GM23338 (cell line): Measurements from ENCODE around the gene CCDC201. TPM values are rescaled to one million over a fixed set of nuclear protein-coding genes. Genes with fewer than 3 reads are reported as not detected.

ENCODE experiments used
- ATAC-seq: fragments of 200-7000 bp; cut with Tn5 transposase; 3 replicates; pipeline ENCODE4 v1.9.1; 2020
- DNase-seq: peaks from one replicate; pipeline ENCODE4 v3.0.0-alpha.2; 2015; ENCODE audit warnings: low spot score
- H2AFZ ChIP-seq: fragments of 200-600 bp; sonication (generic); 2 replicates; pipeline ENCODE4 v1.8.0; 2016; ENCODE audit warnings: antibody characterized with exemption, mild to moderate bottlenecking, moderate library complexity
- H3F3A ChIP-seq: fragments of 200-600 bp; sonication (generic); replicated peaks from 2 replicates; pipeline ENCODE4 v1.8.0; 2017; ENCODE audit warnings: antibody characterized with exemption, mixed run types, low read depth
- H3K27ac ChIP-seq: fragments of 200-600 bp; sonication (generic); 2 replicates; pipeline ENCODE4 v1.6.1; 2016; ENCODE audit warnings: low read depth
- H3K27me3 ChIP-seq: fragments of 200-600 bp; sonication (generic); 2 replicates; pipeline ENCODE4 v1.8.0; 2016; ENCODE audit warnings: mild to moderate bottlenecking, mixed run types, moderate library complexity; ENCODE audit not compliant: insufficient read depth
- H3K36me3 ChIP-seq: fragments of 200-600 bp; sonication (generic); 2 replicates; pipeline ENCODE4 v1.8.0; 2016; ENCODE audit warnings: mild to moderate bottlenecking; ENCODE audit not compliant: insufficient read depth
- H3K4me1 ChIP-seq: fragments of 200-600 bp; sonication (generic); 2 replicates; pipeline ENCODE4 v1.8.0; 2016; ENCODE audit warnings: mild to moderate bottlenecking, moderate library complexity; ENCODE audit not compliant: insufficient read depth
- H3K4me2 ChIP-seq: fragments of 200-600 bp; sonication (generic); 2 replicates; pipeline ENCODE4 v1.7.1; 2017; ENCODE audit warnings: mixed run types
- H3K4me3 ChIP-seq: fragments of 200-600 bp; sonication (generic); 2 replicates; pipeline ENCODE4 v1.6.1; 2016; ENCODE audit warnings: mixed run types
- H3K79me2 ChIP-seq: fragments of 200-600 bp; sonication (generic); replicated peaks from 2 replicates; pipeline ENCODE4 v1.8.0; 2017; ENCODE audit warnings: mild to moderate bottlenecking; ENCODE audit not compliant: insufficient read depth
- H3K9me2 ChIP-seq: fragments of 200-600 bp; sonication (generic); 2 replicates; pipeline ENCODE4 v1.8.0; 2017; ENCODE audit not compliant: insufficient read depth
- H4K20me1 ChIP-seq: fragments of 200-600 bp; sonication (generic); replicated peaks from 2 replicates; pipeline ENCODE4 v1.8.0; 2017; ENCODE audit warnings: mild to moderate bottlenecking; ENCODE audit not compliant: insufficient read depth
- H3K27ac Mint-ChIP-seq: 2 replicates; pipeline ENCODE4 v1.8.0; 2020; ENCODE audit warnings: inconsistent platforms, mild to moderate bottlenecking, moderate library complexity, mixed read lengths
- H3K27me3 Mint-ChIP-seq: 3 replicates; pipeline ENCODE4 v1.8.0; 2022; ENCODE audit warnings: low read depth, mild to moderate bottlenecking, moderate library complexity, mixed read lengths, inconsistent platforms; ENCODE audit not compliant: insufficient read depth, poor library complexity
- H3K36me3 Mint-ChIP-seq: 3 replicates; pipeline ENCODE4 v1.8.0; 2021; ENCODE audit warnings: low read depth, mild to moderate bottlenecking, inconsistent platforms, moderate library complexity, mixed read lengths
- H3K4me1 Mint-ChIP-seq: 3 replicates; pipeline ENCODE4 v1.8.0; 2020; ENCODE audit warnings: mild to moderate bottlenecking, inconsistent platforms, mixed read lengths
- H3K4me3 Mint-ChIP-seq: 3 replicates; pipeline ENCODE4 v1.8.0; 2021; ENCODE audit warnings: moderate library complexity, mild to moderate bottlenecking, inconsistent platforms, mixed read lengths
- H3K9me3 Mint-ChIP-seq: 3 replicates; pipeline ENCODE4 v1.8.0; 2020; ENCODE audit warnings: moderate library complexity, mild to moderate bottlenecking, inconsistent platforms, mixed read lengths
- CREB1 ChIP-seq: fragments of 250-450 bp; sonication (Bioruptor Pico); IDR thresholded peaks from 2 replicates; pipeline ENCODE4 v1.5.0; 2020; ENCODE audit warnings: low read depth, mild to moderate bottlenecking, moderate library complexity
- EZH2 ChIP-seq: fragments of 200-600 bp; sonication (generic); IDR thresholded peaks from one replicate; pipeline ENCODE4 v1.8.0; 2017; ENCODE audit warnings: antibody characterized with exemption, mild to moderate bottlenecking, low read depth; ENCODE audit not compliant: unreplicated experiment
- EZH2phosphoT487 ChIP-seq: fragments of 200-600 bp; sonication (generic); IDR thresholded peaks from one replicate; pipeline ENCODE4 v1.8.1; 2018; ENCODE audit warnings: antibody characterized with exemption; ENCODE audit not compliant: unreplicated experiment
- JUNB ChIP-seq: IDR thresholded peaks from one replicate; pipeline ENCODE4 v1.6.1; 2016; ENCODE audit warnings: antibody characterized with exemption; ENCODE audit not compliant: unreplicated experiment
- NANOG ChIP-seq: IDR thresholded peaks from 2 replicates; pipeline ENCODE4 v1.6.1; 2016; ENCODE audit warnings: antibody characterized with exemption, borderline replicate concordance
- POLR2AphosphoS5 ChIP-seq: IDR thresholded peaks from 2 replicates; pipeline ENCODE4 v1.6.1; 2016; ENCODE audit warnings: antibody characterized with exemption, low read depth
- ZNF114 ChIP-seq: fragments of 250-450 bp; sonication (Bioruptor Pico); IDR thresholded peaks from 2 replicates; pipeline ENCODE4 v1.5.0; 2020; ENCODE audit warnings: mild to moderate bottlenecking, moderate library complexity
- ZNF331 ChIP-seq: fragments of 250-450 bp; sonication (Bioruptor Pico); IDR thresholded peaks from 2 replicates; pipeline ENCODE4 v1.5.0; 2020; ENCODE audit warnings: low read depth, mild to moderate bottlenecking, moderate library complexity
- polyA plus RNA-seq: library from polyadenylated mRNA; unstranded; fragments of >200 nt; fragmentation: Nextera tagmentation; extraction: Ambion mirVana; gene quantifications from 2 replicates; pipeline ENCODE4 v1.2.1, GENCODE V29; 2016
- total RNA-seq: library from RNA; depleted of rRNA; stranded (reverse); fragments of >200 nt; shearing (Covaris generic); gene quantifications from 2 replicates; pipeline ENCODE4 v1.2.3, GENCODE V29; 2014
- TF ChIP-seq, protein P1 (sequence below): fragments of 250-450 bp; sonication (Bioruptor Pico); IDR thresholded peaks from 2 replicates; pipeline ENCODE4 v1.5.0; 2020; ENCODE audit warnings: mild to moderate bottlenecking, moderate library complexity
- TF ChIP-seq, protein P2 (sequence below), 2 experiments: fragments of 200-600 bp in 1 of 2; sonication (generic) in 1 of 2; conservative IDR thresholded peaks; 2 replicates each; pipeline versions ENCODE4 v1.5.1 to v1.6.1; 2016 to 2017; ENCODE audit warnings: antibody characterized with exemption in 2 of 2, low read depth in 2 of 2, mild to moderate bottlenecking in 2 of 2, moderate library complexity in 1 of 2
- TF ChIP-seq, protein P3 (sequence below): IDR thresholded peaks from one replicate; pipeline ENCODE4 v1.6.1; 2018; ENCODE audit warnings: antibody characterized with exemption; ENCODE audit not compliant: unreplicated experiment

The CCDC201 gene
- total and polyA plus RNA-seq, 2 experiments from 2014 or later = not detected

- TF ChIP-seq, protein P1, sequence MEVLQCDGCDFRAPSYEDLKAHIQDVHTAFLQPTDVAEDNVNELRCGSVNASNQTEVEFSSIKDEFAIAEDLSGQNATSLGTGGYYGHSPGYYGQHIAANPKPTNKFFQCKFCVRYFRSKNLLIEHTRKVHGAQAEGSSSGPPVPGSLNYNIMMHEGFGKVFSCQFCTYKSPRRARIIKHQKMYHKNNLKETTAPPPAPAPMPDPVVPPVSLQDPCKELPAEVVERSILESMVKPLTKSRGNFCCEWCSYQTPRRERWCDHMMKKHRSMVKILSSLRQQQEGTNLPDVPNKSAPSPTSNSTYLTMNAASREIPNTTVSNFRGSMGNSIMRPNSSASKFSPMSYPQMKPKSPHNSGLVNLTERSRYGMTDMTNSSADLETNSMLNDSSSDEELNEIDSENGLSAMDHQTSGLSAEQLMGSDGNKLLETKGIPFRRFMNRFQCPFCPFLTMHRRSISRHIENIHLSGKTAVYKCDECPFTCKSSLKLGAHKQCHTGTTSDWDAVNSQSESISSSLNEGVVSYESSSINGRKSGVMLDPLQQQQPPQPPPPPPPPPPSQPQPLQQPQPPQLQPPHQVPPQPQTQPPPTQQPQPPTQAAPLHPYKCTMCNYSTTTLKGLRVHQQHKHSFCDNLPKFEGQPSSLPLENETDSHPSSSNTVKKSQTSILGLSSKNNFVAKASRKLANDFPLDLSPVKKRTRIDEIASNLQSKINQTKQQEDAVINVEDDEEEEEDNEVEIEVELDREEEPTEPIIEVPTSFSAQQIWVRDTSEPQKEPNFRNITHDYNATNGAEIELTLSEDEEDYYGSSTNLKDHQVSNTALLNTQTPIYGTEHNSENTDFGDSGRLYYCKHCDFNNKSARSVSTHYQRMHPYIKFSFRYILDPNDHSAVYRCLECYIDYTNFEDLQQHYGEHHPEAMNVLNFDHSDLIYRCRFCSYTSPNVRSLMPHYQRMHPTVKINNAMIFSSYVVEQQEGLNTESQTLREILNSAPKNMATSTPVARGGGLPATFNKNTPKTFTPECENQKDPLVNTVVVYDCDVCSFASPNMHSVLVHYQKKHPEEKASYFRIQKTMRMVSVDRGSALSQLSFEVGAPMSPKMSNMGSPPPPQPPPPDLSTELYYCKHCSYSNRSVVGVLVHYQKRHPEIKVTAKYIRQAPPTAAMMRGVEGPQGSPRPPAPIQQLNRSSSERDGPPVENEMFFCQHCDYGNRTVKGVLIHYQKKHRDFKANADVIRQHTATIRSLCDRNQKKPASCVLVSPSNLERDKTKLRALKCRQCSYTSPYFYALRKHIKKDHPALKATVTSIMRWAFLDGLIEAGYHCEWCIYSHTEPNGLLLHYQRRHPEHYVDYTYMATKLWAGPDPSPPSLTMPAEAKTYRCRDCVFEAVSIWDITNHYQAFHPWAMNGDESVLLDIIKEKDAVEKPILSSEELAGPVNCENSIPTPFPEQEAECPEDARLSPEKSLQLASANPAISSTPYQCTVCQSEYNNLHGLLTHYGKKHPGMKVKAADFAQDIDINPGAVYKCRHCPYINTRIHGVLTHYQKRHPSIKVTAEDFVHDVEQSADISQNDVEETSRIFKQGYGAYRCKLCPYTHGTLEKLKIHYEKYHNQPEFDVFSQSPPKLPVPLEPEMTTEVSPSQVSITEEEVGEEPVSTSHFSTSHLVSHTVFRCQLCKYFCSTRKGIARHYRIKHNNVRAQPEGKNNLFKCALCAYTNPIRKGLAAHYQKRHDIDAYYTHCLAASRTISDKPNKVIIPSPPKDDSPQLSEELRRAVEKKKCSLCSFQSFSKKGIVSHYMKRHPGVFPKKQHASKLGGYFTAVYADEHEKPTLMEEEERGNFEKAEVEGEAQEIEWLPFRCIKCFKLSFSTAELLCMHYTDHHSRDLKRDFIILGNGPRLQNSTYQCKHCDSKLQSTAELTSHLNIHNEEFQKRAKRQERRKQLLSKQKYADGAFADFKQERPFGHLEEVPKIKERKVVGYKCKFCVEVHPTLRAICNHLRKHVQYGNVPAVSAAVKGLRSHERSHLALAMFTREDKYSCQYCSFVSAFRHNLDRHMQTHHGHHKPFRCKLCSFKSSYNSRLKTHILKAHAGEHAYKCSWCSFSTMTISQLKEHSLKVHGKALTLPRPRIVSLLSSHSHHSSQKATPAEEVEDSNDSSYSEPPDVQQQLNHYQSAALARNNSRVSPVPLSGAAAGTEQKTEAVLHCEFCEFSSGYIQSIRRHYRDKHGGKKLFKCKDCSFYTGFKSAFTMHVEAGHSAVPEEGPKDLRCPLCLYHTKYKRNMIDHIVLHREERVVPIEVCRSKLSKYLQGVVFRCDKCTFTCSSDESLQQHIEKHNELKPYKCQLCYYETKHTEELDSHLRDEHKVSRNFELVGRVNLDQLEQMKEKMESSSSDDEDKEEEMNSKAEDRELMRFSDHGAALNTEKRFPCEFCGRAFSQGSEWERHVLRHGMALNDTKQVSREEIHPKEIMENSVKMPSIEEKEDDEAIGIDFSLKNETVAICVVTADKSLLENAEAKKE (CRISPR knock-in tag) = no peak
- no peak for TF ChIP-seq ZNF114
- TF ChIP-seq NANOG = no peak
Observed at GRCh38 chr7:45882465-45882810, 9.6 kb upstream of the CCDC201 start (continued).

- Histone ChIP-seq H3K4me1 (no peaks in the 10 kb centered on the region), H3K36me3 (0 out of 2 replicates have a peak, but pooled peaks cover 3% of the 10 kb centered on the region), H2AFZ (no peak overlapping the region), H3F3A (no peaks in the 10 kb centered on the region), H3K79me2 (no peaks in the 10 kb centered on the region), H4K20me1 (no peaks in the 10 kb centered on the region), H3K9me2 (no peaks in the 10 kb centered on the region), H3K27me3 (peaks cover 8% of the 10 kb centered on the region), H3K27ac (no peak overlapping the region), H3K4me3 (no peak overlapping the region), H3K4me2 (0 out of 2 replicates have a peak overlapping the region, but pooled peaks have one; percentile 20)
- ATAC-seq (no peak), DNase-seq (no peak)
- Mint-ChIP-seq H3K27me3 (peaks cover 11% of the 10 kb centered on the region), H3K36me3 (peaks cover 25% of the 10 kb centered on the region), H3K4me1 (peaks cover 5% of the 10 kb centered on the region; the same call in 2 of the 3 replicates), H3K27ac (no peak overlapping the region), H3K4me3 (no peak overlapping the region), H3K9me3 (peaks cover 27% of the 10 kb centered on the region)
- TF ChIP-seq CREB1 (CRISPR knock-in tag) (no peak), EZH2phosphoT487 (no peak), POLR2AphosphoS5 (no peak), EZH2 (no peak), JUNB (no peak), ZNF331 (CRISPR knock-in tag) (no peak), NANOG (no peak)
- TF ChIP-seq, protein P2, sequence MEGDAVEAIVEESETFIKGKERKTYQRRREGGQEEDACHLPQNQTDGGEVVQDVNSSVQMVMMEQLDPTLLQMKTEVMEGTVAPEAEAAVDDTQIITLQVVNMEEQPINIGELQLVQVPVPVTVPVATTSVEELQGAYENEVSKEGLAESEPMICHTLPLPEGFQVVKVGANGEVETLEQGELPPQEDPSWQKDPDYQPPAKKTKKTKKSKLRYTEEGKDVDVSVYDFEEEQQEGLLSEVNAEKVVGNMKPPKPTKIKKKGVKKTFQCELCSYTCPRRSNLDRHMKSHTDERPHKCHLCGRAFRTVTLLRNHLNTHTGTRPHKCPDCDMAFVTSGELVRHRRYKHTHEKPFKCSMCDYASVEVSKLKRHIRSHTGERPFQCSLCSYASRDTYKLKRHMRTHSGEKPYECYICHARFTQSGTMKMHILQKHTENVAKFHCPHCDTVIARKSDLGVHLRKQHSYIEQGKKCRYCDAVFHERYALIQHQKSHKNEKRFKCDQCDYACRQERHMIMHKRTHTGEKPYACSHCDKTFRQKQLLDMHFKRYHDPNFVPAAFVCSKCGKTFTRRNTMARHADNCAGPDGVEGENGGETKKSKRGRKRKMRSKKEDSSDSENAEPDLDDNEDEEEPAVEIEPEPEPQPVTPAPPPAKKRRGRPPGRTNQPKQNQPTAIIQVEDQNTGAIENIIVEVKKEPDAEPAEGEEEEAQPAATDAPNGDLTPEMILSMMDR (conservative IDR thresholded peaks at IDR 0.05; ENCODE audit: low read depth in 2 of 2) = no peak
- TF ChIP-seq, protein P3, sequence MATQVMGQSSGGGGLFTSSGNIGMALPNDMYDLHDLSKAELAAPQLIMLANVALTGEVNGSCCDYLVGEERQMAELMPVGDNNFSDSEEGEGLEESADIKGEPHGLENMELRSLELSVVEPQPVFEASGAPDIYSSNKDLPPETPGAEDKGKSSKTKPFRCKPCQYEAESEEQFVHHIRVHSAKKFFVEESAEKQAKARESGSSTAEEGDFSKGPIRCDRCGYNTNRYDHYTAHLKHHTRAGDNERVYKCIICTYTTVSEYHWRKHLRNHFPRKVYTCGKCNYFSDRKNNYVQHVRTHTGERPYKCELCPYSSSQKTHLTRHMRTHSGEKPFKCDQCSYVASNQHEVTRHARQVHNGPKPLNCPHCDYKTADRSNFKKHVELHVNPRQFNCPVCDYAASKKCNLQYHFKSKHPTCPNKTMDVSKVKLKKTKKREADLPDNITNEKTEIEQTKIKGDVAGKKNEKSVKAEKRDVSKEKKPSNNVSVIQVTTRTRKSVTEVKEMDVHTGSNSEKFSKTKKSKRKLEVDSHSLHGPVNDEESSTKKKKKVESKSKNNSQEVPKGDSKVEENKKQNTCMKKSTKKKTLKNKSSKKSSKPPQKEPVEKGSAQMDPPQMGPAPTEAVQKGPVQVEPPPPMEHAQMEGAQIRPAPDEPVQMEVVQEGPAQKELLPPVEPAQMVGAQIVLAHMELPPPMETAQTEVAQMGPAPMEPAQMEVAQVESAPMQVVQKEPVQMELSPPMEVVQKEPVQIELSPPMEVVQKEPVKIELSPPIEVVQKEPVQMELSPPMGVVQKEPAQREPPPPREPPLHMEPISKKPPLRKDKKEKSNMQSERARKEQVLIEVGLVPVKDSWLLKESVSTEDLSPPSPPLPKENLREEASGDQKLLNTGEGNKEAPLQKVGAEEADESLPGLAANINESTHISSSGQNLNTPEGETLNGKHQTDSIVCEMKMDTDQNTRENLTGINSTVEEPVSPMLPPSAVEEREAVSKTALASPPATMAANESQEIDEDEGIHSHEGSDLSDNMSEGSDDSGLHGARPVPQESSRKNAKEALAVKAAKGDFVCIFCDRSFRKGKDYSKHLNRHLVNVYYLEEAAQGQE = no peak
Observed at GRCh38 chr7:45881759-45882464, 9.0 kb upstream of the CCDC201 start.
